HL-60 (cell line): ENCODE results near the gene CRLF3.

ENCODE experiments used
- DNase-seq, 2 experiments: peaks; one replicate each; pipeline ENCODE4 v3.0.0-alpha.2; 2010 to 2020; ENCODE audit warnings: low read depth in 1 of 2, low spot score in 1 of 2
- H3K27ac ChIP-seq: fragments of 250-450 bp; sonication (Bioruptor Pico); replicated peaks from 2 replicates; pipeline ENCODE4 v1.5.1; 2020; ENCODE audit warnings: mild to moderate bottlenecking, moderate library complexity
- H3K27me3 ChIP-seq: fragments of 250-450 bp; sonication (Bioruptor Pico); 2 replicates; pipeline ENCODE4 v1.5.1; 2021; ENCODE audit warnings: mild to moderate bottlenecking, moderate library complexity; ENCODE audit not compliant: insufficient read depth, poor library complexity, severe bottlenecking
- H3K4me3 ChIP-seq: replicated peaks from 2 replicates; pipeline ENCODE4 v1.5.1; 2011; ENCODE audit warnings: mild to moderate bottlenecking, control low read depth, low read length; ENCODE audit not compliant: insufficient read depth
- CTCF ChIP-seq: IDR thresholded peaks from one replicate; pipeline ENCODE4 v1.5.1; 2011; ENCODE audit warnings: low read length, control low read depth, inconsistent platforms; ENCODE audit not compliant: insufficient read depth
- GABPA ChIP-seq: IDR thresholded peaks from 2 replicates; pipeline ENCODE4 v1.6.1; 2012; ENCODE audit warnings: low read depth
- POLR2AphosphoS5 ChIP-seq: IDR thresholded peaks from 2 replicates; pipeline ENCODE4 v1.6.1; 2012; ENCODE audit warnings: low read depth
- REST ChIP-seq: IDR thresholded peaks from 2 replicates; pipeline ENCODE4 v1.6.1; 2012; ENCODE audit warnings: low read depth; ENCODE audit not compliant: insufficient replicate concordance
- SPI1 ChIP-seq: IDR thresholded peaks from 2 replicates; pipeline ENCODE4 v1.6.1; 2012; ENCODE audit warnings: low read depth, mild to moderate bottlenecking, borderline replicate concordance

The CRLF3 gene

GRCh38 chr17:30858556-30859250 lies 34.2 kb upstream of the CRLF3 start:
- Histone ChIP-seq H3K4me3 (no peak overlapping the region), H3K27me3 (no peaks in the 10 kb centered on the region), H3K27ac (no peak overlapping the region)
- TF ChIP-seq POLR2AphosphoS5 (no peak), CTCF (no peak), REST (no peak), SPI1 (no peak), GABPA (no peak)
- DNase-seq, result no peak

- no peak overlapping the region for H3K4me3 ChIP-seq
- H3K27ac ChIP-seq, result no peak overlapping the region
- H3K27me3 ChIP-seq, result no peaks in the 10 kb centered on the region
- no peak for TF ChIP-seq CTCF
- no peak for TF ChIP-seq POLR2AphosphoS5
- TF ChIP-seq SPI1, result no peak
- TF ChIP-seq GABPA, result no peak
- no peak for TF ChIP-seq REST
- DNase-seq, result no peak
These were observed 29.7 kb upstream of the CRLF3 start for GRCh38 chr17:30854146-30854545.

- TF ChIP-seq GABPA (no peak), SPI1 (no peak), CTCF (no peak), POLR2AphosphoS5 (no peak), REST (no peak)
- no peak for DNase-seq
- no peaks in the 10 kb centered on the region for H3K27me3 ChIP-seq
These were observed 23.5 kb upstream of the CRLF3 start for GRCh38 chr17:30848021-30848420.

More at GRCh38 chr17:30848021-30848420, 23.5 kb upstream of the CRLF3 start:
- no peak overlapping the region for H3K4me3 ChIP-seq
- no peak overlapping the region for H3K27ac ChIP-seq
